ENCODE measurements around the gene SPATA7. TPM values are rescaled to one million over a fixed set of nuclear protein-coding genes. Genes with fewer than 3 reads are reported as not detected.

SPATA7 gene
- total and polyA plus RNA-seq, 2 of the 4 experiments (the other 2 are of a cell fraction), result 6.6 to 10.0 TPM

DNA sequence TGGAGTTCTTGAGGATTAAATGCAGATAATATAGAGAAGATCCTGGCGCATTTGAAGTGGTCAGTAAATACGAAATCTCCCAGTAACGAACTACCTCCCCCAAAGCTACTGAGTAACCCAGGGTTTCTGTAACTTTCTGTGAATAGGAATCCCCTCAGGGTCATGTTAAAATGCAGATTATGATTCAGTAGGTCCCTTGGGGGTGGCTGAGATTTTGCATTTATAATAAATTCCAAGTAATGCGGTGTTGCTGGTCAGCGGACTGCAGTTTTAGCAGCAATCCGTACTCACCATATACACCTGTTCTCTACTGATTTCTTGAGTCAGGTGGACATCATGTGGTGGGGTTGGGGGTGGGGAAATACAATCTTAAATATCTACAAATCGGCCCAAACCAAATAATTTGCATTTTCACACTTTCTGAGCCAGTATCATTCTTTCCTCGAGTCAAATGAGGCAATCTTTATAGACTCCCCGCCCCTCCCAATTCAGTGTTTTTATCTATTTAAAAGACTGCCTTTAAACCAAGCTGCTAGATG is 868 bp downstream of the SPATA7 start:
- H3K14ac ChIP-seq (replicated peaks; ENCODE audit: low read depth, low read length), result peak overlapping the region; percentile 77; the same call in 1 of the 2 replicates
- BruUV-seq (replicated peaks), result TSS peak; percentile 36
- ATAC-seq (ENCODE audit: low read depth) (no peak), DNase-seq (no peak)
- H2BK5ac ChIP-seq (ENCODE audit: low read depth, low read length, poor library complexity, severe bottlenecking), result peak overlapping the region; percentile 79
- H3K56ac ChIP-seq (ENCODE audit: extremely low read depth, insufficient read depth, low read length), result peak overlapping the region; percentile 58; the same call in 1 of the 2 replicates
- peaks cover 4% of the 10 kb centered on the region for H3K9me1 ChIP-seq (ENCODE audit: insufficient read depth, low read length)
- H2AK9ac ChIP-seq (replicated peaks; ENCODE audit: low read depth, low read length, poor library complexity), result peak overlapping the region; percentile 70
- intact Hi-C loops (cut with micrococcal nuclease), result loop anchor here (5.0 kb wide), 2 partner anchors 176 to 374 kb away; partner anchors contain the start of gene ZC3H14
- H3K23ac ChIP-seq (ENCODE audit: low read depth, low read length), result peak overlapping the region; percentile 51; the same call in 1 of the 2 replicates
- no peaks in the 10 kb centered on the region for H3K27me3 ChIP-seq (ENCODE audit: control insufficient read depth, insufficient read depth, low read length)
- peak overlapping the region; percentile 96 for H2AFZ ChIP-seq (replicated peaks; ENCODE audit: low read length, poor library complexity)
- H3K4me3 ChIP-seq (ENCODE audit: insufficient read depth, low read depth, low read length), result peak overlapping the region; percentile 82
- peak overlapping the region; percentile 78; the same call in 1 of the 2 replicates for H3K4ac ChIP-seq (ENCODE audit: low read depth, low read length)
- peaks cover 1% of the 10 kb centered on the region for H3K36me3 ChIP-seq (ENCODE audit: control insufficient read depth, insufficient read depth, low read length)
- no peak overlapping the region for H2BK20ac ChIP-seq (ENCODE audit: low read depth, low read length)
- peak overlapping the region; percentile 74; the same call in 1 of the 2 replicates for H2BK120ac ChIP-seq (ENCODE audit: low read depth, low read length)
- in situ Hi-C loops (cut with MboI; ENCODE audit: low sequenced_read_pairs), result loop anchor here (10.0 kb wide), 2 partner anchors 168 to 442 kb away; partner anchors contain the start of gene PTPN21
- H4K20me1 ChIP-seq (ENCODE audit: insufficient read depth, low read length), result no peaks in the 10 kb centered on the region
- peak overlapping the region; percentile 81; the same call in 1 of the 2 replicates for H3K27ac ChIP-seq (ENCODE audit: insufficient read depth, low read length)
- CTCF ChIA-PET, result interaction anchor here (0.5 to 0.8 kb wide), 3 partner anchors 51 to 201 kb away, joined by 3 read pairs; no protein-coding TSS in a partner anchor
- H2BK15ac ChIP-seq (ENCODE audit: low read depth, low read length), result no peak overlapping the region
- H2AK5ac ChIP-seq (ENCODE audit: low read depth, low read length), result no peak overlapping the region
- no peaks in the 10 kb centered on the region for H3K9me3 ChIP-seq (ENCODE audit: control insufficient read depth, insufficient read depth, low read length)
- no peak overlapping the region for H4K5ac ChIP-seq (ENCODE audit: low read depth, low read length)
- dilution Hi-C loops (cut with HindIII; ENCODE audit: low sequenced_read_pairs, unreplicated experiment), result no loop called here
- H3K4me2 ChIP-seq (ENCODE audit: low read depth, low read length), result peak overlapping the region; percentile 78
- TF ChIP-seq FOS (IDR thresholded peaks at IDR 0.05; ENCODE audit: low read depth, low read length) (no peak), POLR2A (IDR thresholded peaks at IDR 0.05; ENCODE audit: low read depth, low read length) (no peak), MAFK (IDR thresholded peaks at IDR 0.05; ENCODE audit: low read depth, low read length) (no peak), CEBPB (IDR thresholded peaks at IDR 0.05; ENCODE audit: low read depth, low read length) (no peak), SMC3 (IDR thresholded peaks at IDR 0.05; ENCODE audit: low read depth, low read length) (no peak), MAZ (IDR thresholded peaks at IDR 0.05; ENCODE audit: borderline replicate concordance, low read depth, low read length) (no peak), MXI1 (IDR thresholded peaks at IDR 0.05; ENCODE audit: borderline replicate concordance, low read depth, low read length) (no peak), NFE2L2 (IDR thresholded peaks at IDR 0.05; ENCODE audit: low read depth, low read length) (no peak), RAD21 (IDR thresholded peaks at IDR 0.05; ENCODE audit: low read length) (no peak)
- TF ChIP-seq, protein P1, sequence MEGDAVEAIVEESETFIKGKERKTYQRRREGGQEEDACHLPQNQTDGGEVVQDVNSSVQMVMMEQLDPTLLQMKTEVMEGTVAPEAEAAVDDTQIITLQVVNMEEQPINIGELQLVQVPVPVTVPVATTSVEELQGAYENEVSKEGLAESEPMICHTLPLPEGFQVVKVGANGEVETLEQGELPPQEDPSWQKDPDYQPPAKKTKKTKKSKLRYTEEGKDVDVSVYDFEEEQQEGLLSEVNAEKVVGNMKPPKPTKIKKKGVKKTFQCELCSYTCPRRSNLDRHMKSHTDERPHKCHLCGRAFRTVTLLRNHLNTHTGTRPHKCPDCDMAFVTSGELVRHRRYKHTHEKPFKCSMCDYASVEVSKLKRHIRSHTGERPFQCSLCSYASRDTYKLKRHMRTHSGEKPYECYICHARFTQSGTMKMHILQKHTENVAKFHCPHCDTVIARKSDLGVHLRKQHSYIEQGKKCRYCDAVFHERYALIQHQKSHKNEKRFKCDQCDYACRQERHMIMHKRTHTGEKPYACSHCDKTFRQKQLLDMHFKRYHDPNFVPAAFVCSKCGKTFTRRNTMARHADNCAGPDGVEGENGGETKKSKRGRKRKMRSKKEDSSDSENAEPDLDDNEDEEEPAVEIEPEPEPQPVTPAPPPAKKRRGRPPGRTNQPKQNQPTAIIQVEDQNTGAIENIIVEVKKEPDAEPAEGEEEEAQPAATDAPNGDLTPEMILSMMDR (conservative IDR thresholded peaks at IDR 0.05; ENCODE audit: low read depth, low read length), result no peak
- TF ChIP-seq, protein P2, sequence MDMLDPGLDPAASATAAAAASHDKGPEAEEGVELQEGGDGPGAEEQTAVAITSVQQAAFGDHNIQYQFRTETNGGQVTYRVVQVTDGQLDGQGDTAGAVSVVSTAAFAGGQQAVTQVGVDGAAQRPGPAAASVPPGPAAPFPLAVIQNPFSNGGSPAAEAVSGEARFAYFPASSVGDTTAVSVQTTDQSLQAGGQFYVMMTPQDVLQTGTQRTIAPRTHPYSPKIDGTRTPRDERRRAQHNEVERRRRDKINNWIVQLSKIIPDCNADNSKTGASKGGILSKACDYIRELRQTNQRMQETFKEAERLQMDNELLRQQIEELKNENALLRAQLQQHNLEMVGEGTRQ (IDR thresholded peaks at IDR 0.05; ENCODE audit: low read depth, low read length), result no peak
- TF ChIP-seq, protein P3, sequence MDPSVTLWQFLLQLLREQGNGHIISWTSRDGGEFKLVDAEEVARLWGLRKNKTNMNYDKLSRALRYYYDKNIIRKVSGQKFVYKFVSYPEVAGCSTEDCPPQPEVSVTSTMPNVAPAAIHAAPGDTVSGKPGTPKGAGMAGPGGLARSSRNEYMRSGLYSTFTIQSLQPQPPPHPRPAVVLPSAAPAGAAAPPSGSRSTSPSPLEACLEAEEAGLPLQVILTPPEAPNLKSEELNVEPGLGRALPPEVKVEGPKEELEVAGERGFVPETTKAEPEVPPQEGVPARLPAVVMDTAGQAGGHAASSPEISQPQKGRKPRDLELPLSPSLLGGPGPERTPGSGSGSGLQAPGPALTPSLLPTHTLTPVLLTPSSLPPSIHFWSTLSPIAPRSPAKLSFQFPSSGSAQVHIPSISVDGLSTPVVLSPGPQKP (IDR thresholded peaks at IDR 0.05; ENCODE audit: borderline replicate concordance, low read depth, low read length), result no peak
- POLR2A ChIA-PET (ENCODE audit: unreplicated experiment), result no interaction called here
- no CpG with 5 or more reads among the region's 9 CpGs for WGBS, 2 experiments (ENCODE audit: extremely low coverage in 2 of 2, insufficient read length in 1 of 2)
- no peak overlapping the region for H3K18ac ChIP-seq (ENCODE audit: low read depth, low read length)
- H4K91ac ChIP-seq (ENCODE audit: insufficient read depth, low read depth, low read length), result peak overlapping the region; percentile 72; the same call in 1 of the 2 replicates
- H3K4me1 ChIP-seq (ENCODE audit: control insufficient read depth, insufficient read depth, low read length), result no peaks in the 10 kb centered on the region; the same call in 1 of the 2 replicates
- H3K9ac ChIP-seq (ENCODE audit: low read depth, low read length), result peak overlapping the region; percentile 80
- peaks cover 23 to 36% of the 10 kb centered on the region in 2 experiments for H3K79me1 ChIP-seq (ENCODE audit: low read depth in 1 of 2, low read length in 2 of 2)
- H4K8ac ChIP-seq (ENCODE audit: low read depth in 2 of 2, low read length in 2 of 2), result peak overlapping the region; percentile 32 to 66; a peak in 2 of 4 replicates
